ENCODE measurements around the gene ZBED4.

Gene ZBED4

GRCh38 chr22:49903322-49904039, 49.8 kb downstream of the ZBED4 start:
- DNase-seq (ENCODE audit: low read depth in 2 of 2) = no peak

- DNase-seq (ENCODE audit: low read depth in 2 of 2) = no peak
These were observed 50.4 kb downstream of the ZBED4 start for GRCh38 chr22:49904040-49904369.

- DNase-seq (ENCODE audit: low read depth in 2 of 2) = no peak
These were observed 51.8 kb downstream of the ZBED4 start for GRCh38 chr22:49905465-49905864.

GRCh38 chr22:49906071-49906798, 52.6 kb downstream of the ZBED4 start:
- DNase-seq (ENCODE audit: low read depth in 2 of 2) = no peak

- no peak for DNase-seq (ENCODE audit: low read depth in 2 of 2)
These were observed 53.2 kb downstream of the ZBED4 start for GRCh38 chr22:49906799-49907290.

GRCh38 chr22:49907807-49908206, 54.2 kb downstream of the ZBED4 start:
- DNase-seq (ENCODE audit: low read depth in 2 of 2) = no peak

GRCh38 chr22:49909476-49910205, 56.0 kb downstream of the ZBED4 start:
- DNase-seq (ENCODE audit: low read depth in 2 of 2) = no peak

GRCh38 chr22:49910229-49911155, 56.8 kb downstream of the ZBED4 start:
- no peak for DNase-seq (ENCODE audit: low read depth in 2 of 2)

- DNase-seq (ENCODE audit: low read depth in 2 of 2) = no peak
These were observed 58.4 kb downstream of the ZBED4 start for GRCh38 chr22:49911881-49912625.

GRCh38 chr22:49913026-49913425, 59.4 kb downstream of the ZBED4 start:
- DNase-seq (ENCODE audit: low read depth in 2 of 2) = no peak

GRCh38 chr22:49913446-49913845, 59.8 kb downstream of the ZBED4 start:
- no peak for DNase-seq (ENCODE audit: low read depth in 2 of 2)

GRCh38 chr22:49914256-49914655, 60.6 kb downstream of the ZBED4 start:
- DNase-seq (ENCODE audit: low read depth in 2 of 2) = no peak

GRCh38 chr22:49915610-49916009, 62.0 kb downstream of the ZBED4 start:
- DNase-seq (ENCODE audit: low read depth in 2 of 2) = no peak

- no peak for DNase-seq (ENCODE audit: low read depth in 2 of 2)
These were observed 63.2 kb downstream of the ZBED4 start for GRCh38 chr22:49916831-49917230.

GRCh38 chr22:49917974-49918910, 64.6 kb downstream of the ZBED4 start, which contains the start of the genes ALG12 and CRELD2:
Gene ALG12 (minus strand): TSS chr22:49918438. CDS start chr22:49913765, 4,673 bp downstream.
Gene CRELD2 (plus strand): TSS chr22:49918634. CDS start chr22:49918770, 136 bp downstream.
- DNase-seq (ENCODE audit: low read depth in 2 of 2) = peak; percentile 93

- DNase-seq (ENCODE audit: low read depth in 2 of 2) = no peak
These were observed 65.6 kb downstream of the ZBED4 start for GRCh38 chr22:49918911-49919881.

- no peak for DNase-seq (ENCODE audit: low read depth in 2 of 2)
These were observed 67.2 kb downstream of the ZBED4 start for GRCh38 chr22:49920859-49921258.

Data from stimulated activated CD8-positive, alpha-beta memory T cell treated with anti-CD3 and anti-CD28 coated beads, Interleukin-7, amount 100 ng/mL, for 1 hour (primary cell).